GM18502 (cell line): ENCODE measurements around the gene SLC38A1.
"Not testable (repeated sequence)": the region's sequence is repeated elsewhere in the genome, so short reads cannot be mapped to it uniquely, and the experiment has no call there.

Experiments
- ATAC-seq: cut with Tn5 transposase; IDR thresholded peaks from one replicate; pipeline ENCODE4 v1.9.1; 2021; ENCODE audit warnings: mild to moderate bottlenecking; ENCODE audit not compliant: unreplicated experiment, poor library complexity

Gene SLC38A1

DNA sequence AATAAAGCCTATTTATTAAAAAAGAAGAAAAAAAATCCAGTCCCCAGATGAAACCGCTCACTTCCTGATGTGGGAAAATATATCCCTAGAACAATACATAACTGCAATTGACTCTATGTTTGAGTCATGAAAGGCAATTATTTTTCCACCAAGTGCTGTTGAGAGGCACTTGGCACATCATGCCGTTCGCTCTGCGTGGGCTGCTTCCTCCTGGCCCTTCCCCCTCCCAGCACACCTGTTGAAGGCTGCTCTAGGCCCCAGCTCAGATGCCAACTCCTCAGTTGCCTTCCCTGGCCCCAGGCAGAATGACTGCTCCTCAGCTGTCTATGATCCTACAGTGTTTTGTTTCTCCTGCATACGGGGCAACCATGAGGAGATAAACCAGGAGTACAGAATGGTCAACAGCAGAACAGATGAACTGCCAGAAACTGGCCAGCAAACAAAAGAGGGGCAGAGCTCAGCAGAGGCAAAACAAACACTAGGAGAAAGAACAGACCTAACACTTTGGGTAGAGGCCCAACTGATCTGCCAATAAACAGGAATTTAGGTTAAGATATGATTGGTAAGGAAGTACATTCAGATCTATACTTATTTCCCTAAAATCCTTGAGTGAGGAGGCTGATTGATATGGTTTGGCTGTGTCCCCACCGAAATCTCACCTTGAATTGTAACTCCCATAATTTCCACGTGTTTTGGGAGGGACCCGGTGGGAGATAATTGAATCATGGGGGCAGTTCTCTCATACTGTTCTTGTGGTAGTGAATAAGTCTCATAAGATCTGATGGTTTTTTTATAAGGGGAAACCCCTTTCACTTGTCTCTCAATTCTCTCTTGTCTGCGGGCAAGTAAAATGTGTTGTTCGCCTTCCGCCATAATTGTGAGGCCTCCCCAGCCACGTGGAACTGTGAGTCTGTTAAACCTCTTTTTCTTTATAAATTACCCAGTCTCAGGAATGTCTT lies 58.6 kb downstream of the SLC38A1 start:
- ATAC-seq = peak; percentile 71

DNA sequence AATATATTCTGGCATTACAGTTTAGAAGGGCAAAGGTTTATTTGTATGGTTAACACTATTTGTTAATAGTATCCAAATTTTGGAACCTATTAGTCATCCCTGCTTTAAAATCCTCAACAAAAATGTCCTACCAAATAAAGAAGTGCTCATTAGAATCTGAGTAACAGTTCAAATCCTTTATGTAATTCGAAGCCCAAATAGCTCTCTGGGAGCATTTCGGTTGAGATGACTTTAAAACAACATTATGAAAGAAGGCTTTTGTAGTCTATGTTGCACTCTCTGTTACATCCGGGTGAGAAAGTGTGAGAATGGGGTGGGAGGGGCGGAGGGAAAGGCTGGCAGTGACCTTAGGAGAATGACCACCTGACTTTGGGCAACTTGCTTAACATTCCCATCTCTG lies 59.7 kb downstream of the SLC38A1 start:
- no peak for ATAC-seq

DNA sequence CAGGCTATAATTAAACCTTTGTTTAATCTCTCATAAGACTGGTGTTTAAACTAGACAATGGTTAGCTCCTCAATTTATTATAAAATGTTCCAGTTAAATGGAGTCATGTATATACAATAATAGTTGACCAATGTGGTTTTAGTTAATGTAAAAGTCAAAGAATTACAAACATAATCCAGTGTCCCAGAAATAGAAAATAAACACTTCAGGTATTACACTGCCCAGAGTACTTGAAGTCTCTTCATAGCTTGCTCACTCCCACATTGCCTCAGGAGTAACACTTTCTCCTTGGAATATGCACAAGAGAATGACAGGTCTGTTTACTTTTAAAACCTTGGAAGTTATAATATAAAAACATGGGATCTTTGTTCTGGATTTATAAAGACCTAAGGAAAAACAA lies 60.5 kb downstream of the SLC38A1 start:
- ATAC-seq = no peak

DNA sequence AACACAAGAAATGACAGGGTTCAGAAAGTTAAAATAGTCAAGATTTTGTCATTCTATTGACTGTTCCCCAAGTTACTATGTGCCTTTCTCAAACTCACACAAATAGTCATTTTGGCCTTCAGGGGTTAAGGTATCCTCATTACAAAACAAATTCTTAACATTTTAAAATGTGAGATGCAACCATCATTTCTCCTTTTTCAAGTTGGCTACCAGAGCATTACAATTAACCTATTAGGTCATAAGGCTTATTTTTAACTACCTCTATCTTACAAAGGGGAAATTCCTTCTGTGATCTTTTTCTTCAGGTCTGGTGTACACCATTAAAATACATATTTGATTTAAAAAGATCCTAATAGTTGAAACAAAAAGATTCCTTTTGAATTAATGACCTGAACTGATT lies 61.2 kb downstream of the SLC38A1 start:
- no peak for ATAC-seq

DNA sequence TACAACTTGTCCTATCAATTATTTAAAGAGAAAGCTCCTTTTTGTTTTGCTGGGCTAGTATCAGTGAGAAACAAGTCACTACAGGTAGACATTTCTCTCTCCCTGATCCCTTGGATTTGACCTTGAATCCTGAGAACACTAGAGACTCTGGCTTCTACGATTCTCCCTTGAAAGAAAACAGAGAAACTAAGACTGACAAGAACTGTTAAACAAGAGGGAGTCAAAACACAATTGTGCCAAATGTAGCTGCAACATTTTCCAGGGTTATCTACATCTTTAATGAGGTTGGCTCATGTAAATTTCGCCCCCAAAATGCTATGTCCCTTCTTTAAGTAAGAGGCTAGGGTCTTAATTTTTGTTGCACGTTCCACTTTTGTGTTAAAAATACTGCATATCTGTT lies 62.4 kb downstream of the SLC38A1 start:
- ATAC-seq = no peak

DNA sequence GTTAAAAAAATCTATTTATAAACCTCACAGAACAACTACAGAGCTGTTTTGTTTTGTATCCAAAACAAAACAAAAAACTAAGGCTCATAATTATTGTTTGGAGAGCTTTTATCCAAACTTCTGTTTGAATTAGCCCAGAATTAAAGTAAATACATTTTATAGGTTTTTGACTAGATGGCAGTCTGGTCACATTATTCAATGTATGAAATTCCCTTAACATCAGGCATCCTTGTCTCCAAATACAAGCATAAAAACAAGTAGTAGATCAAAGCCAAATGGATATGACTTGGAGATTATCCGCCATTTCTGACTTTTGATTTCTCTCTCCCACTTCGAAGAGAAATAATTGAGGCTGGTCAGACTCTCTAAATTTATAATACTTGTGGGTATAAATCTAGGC lies 63.5 kb downstream of the SLC38A1 start:
- ATAC-seq = no peak

DNA sequence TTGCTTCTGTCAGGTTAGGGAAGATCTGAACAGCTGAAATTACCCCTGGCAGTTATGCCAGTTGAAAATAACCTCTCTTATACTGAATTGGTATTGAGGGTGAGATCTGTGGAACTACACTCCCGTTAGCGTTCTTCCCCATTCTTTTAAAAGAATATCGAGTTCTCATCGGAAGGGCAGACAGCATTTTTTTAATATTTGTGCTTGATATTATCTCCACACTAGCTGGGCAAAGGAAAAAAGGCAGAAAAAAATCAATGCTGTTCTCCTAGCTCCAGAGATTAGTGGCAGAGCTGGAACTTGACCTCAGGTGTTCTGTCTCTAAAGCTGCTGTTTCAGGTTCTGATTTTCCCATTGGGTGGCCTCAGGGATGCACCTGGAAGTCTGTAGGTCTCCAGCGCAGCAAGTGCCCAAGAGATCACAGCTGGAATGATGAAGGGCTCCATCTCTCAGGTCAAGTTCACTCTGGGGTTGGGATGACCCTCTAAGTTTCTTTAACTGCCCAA lies 67.5 kb downstream of the SLC38A1 start:
- no peak for ATAC-seq

DNA sequence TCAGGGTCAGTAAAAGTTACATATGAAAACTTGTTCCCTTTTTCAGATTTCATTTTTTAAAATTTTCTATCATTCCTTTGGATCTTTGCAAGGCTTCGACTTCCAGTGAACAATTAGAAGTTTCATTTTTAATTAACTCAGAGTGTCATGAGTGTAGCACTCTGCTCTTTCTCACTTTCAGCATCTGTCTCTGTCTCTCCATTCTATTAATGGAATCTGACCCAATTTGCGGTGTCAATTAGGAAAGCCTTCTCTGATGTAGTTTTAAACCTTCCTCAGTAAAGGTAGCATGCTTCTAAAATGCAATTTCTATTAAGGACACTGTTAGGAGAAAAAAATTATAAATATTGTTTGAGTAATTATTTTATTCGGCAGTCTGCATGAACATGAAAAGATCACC lies 68.3 kb downstream of the SLC38A1 start:
- ATAC-seq = no peak

DNA sequence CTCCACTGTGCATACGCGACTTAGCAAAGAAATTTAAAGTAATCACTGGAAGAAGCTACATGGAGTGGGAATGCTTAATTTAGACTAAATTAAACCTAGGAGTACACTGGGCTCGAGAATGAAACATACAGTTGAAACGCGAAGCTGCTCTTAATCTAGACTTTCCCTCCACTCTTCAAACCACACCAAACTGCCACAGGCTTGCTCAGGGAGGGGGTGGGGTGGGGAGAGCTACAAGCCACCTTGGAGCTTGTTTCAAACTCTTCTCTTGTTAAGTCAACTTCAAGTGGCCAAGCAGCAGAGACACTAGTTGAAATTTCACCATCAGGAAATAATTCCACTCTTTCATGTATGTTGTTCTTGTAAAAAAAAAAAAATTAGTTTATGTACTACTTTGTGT lies 69.9 kb downstream of the SLC38A1 start:
- ATAC-seq = no peak

DNA sequence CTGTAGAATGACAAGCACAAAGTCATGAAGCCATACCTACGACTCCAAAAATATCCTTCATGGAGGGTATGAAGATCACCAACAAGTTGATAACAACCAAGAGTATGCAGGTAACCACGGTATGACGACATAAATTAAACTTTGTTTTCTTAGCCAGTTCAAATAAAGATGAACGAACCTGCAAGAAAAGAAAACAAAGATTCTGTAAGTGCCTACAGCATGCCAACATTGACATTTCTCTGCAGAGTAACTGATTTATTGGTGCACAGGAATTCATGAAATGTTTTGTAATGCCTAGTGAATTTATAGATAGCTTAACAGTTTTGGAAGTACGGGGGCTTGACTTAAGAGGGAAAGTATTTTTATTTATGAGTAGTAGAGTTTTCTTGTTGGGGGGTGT lies 71.0 kb downstream of the SLC38A1 start:
- no peak for ATAC-seq

DNA sequence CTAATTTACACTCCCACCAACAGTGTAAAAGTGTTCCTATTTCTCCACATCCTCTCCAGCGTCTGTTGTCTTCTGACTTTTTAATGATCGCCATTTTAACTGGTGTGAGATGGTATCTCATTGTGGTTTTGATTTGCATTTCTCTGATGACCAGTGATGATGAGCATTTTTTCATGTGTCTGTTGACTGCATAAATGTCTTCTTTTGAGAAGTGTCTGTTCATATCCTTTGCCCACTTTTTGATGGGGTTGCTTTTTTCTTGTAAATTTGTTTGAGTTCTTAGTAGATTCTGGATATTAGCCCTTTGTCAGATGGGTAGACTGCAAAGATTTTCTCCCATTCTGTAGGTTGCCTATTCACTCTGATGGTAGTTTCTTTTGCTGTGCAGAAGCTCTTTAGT lies 78.3 kb downstream of the SLC38A1 start:
- ATAC-seq = not testable (repeated sequence)

DNA sequence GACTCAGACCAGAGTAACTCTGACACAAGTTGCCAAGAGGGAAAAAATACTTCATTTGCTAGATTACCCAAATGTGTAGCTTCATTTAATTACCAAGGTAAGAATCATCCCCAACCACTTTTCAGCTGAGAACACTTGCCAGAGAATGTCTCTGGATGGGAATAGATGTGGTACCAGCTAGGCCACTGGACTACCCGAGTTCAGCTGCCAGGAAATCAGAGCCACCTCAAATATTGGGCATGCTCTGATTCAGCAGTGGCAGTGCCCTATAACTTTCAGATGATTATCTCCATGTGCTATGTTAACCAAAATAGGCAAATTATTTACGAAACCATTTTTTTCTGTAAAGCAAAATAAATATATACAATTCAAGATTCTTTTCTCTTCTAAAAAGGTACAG lies 80.7 kb downstream of the SLC38A1 start:
- no peak for ATAC-seq

DNA sequence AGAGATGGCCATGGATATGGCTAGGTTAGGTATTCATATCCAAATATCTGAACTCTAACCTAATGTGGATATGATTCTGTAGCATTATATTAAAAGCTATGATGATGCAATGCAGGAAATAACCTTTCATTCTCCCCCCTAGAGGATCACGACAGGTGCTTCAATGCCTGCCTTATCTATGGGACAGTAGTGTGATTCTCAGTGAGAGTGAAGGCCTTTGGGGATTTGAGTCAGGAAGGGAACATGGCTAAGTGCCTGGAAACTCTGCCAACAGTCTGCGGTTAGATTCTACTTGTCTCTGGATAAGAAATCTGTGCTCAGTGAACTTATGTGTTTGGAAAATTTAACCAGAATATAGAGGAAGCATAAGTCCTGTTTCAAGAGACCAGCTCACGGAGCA lies 81.8 kb downstream of the SLC38A1 start:
- ATAC-seq = no peak

DNA sequence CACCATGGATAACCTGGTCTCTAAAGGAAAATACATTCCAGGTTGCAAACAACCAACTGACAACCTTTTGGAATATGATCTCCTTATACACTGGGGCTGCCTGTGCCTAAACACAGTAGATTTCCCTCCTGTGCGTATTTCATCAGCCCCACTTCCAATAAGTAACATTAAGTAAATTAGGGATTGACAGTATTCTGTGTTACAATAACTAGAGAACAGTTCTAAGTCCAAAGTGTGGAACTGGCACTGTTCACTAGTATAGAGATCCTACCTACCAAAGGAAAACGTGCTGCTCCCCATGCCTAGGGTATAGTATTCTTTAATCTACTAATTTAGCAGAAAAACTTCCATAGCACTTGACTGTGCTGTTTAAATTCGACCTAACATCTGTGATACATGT lies 82.8 kb downstream of the SLC38A1 start:
- no peak for ATAC-seq

DNA sequence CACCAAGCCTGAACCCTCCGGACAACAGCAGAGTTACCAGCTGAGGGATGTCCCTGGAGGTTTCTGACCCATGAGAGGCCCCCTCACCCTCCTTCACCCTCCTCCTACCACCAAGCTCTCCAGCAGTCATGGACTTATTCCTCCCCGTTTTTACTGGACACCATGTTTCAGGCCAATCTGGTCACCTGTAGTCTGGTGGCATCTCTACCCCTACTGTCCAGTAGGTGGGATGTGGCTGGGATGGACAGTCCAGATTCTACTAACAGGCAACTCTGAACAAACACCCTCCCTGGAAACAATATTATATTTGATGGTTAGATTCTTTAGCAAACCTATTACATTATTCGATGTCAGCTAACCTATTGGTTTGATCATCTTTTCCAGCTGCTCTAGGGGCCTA lies 83.2 kb downstream of the SLC38A1 start:
- no peak for ATAC-seq

DNA sequence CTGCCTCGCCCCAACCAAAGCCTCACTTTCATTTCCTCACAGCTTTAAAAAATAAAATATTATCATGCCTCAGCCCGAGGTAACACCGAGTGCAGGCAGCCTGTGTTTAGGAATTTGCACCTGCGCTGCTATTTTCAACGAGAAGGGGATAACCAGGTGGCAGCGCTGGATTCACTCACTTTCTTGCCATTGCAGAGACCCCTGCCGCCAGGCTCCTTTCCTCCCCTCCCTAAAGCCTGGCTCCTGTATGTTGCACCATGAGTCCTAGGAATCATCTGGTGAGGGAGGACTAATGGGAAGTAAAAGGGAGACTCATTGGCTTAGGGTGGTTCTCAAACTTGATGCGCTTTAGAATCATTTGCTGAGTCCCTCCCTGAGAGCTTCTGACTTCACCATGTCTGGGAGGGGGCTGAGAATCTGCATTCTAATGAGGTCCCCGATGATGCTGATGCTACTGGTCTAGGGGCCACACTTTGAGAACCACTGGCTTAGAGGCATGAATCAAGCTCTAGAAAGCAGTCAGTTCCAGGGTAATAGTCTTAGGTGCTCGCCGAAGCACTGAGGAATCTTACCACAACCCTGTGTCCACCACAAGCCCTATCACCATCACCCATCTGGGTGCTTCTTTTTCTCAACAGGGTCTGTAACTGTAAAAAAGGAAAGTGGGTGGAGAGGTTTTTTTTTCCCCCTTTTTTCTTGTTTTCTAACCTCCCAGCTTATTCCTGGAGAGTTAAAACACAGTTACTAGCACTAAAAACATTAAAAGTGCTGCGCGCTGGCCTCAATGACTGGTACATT lies 83.8 kb downstream of the SLC38A1 start:
- no peak for ATAC-seq

DNA sequence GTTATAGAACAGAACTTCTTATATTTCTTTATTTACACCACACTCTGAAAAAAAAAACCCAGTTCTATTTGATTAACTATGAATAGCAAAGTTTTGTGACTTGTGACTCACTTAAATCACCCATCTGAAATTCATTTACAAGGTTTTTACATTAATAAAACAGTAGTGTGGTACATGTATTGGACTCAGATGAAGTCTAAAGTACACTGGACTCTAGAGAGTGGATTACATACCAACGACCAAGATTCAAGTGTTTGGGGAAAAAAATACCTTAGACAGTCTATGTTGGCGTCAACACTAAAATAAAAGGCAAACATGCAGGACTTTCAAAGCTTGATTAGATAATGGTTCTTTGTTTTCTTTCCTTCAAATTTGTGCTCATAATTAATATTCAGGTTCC lies 85.7 kb downstream of the SLC38A1 start:
- no peak for ATAC-seq

DNA sequence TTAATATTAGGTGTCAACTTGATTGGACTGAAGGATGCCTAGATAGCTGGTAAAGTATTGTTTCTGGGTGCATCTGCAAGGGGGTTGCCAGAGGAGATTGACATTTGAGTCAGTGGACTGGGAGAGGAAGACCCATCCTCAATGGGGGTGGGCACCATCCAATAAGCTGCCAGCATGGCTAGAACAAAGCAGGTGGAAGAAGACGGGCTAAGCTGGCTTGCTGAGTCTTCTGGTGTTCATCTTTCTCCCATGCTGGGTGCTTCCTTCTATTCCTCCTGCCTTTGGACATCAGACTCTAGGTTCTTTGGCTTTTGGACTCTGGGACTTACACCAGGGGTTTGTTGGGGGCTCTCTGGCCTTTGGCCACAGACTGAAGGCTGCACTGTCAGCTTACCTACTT lies 87.4 kb downstream of the SLC38A1 start:
- ATAC-seq = no peak

DNA sequence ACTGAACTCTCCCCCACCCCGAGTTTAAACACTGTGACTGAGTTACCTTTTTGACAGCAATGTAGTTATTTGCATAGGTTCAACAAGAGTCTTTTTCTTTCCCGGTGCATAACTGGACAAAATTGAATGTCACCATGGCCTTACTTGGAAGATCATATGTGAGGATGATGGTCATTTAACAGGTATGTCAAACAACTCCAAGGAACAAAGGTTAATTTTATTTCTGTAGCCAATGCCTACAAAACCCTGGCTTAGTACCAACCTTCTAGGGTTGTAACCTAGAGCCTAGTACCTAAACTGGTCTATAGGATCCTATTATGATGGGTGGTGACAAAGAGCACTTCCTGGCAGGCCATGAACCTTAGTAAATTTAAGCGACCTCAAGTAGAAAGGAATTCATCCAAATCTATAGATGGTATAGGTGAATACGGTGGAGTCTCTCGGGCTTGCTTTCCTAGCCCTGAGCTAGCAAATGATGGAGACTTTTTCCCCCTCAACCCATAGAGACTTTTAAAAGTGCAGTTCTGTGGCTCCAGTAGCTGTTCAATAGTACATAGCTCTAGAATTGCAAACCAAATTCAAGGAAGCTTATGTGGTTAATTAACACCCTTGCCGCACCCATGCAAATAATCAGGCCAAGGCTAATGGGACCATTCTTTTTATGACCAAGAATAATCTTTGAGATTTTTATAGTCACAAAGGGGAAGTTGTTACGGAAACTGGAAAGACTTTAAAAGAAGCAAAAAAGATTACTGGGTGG lies 89.0 kb downstream of the SLC38A1 start:
- peak; percentile 62 for ATAC-seq

DNA sequence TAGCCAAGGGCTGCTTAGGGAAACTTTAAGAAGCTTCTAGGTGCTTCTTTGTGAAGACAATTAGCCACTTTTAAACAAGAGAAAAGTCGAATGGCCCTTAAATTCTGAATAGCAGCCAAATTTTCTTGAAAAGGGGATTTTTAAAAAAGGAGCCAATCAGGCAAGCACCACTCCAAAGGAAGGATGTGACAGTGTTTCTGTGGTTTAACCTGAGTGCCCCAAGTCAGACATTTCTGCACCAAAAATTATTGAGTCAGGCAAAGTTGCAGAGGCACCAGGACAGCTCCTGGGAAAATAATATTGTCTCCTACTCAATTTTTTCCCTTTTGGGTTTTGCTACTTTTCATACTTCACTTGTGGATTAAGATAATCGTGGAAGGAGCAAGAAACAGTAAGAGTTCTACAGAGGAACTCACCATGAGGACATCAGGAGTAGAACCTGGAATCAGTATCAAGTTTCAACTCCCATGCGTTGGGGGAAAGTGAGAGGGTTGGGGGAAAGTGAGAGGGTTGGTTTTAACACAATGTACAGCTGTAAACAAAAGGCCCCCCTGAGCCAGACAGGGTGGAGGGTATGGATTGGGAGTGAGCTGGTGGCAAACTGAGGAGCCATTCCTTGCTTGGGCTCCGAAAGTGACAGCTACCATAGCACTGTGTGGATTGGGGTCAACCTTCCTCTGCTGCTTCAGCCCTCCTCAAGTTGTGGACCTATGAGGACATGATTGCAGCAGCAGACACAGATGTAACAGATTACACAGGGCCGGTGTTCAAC lies 90.8 kb downstream of the SLC38A1 start:
- ATAC-seq = no peak
